Left colon (tissue), 2 donors: ENCODE data around the gene AKNA. TPM values are rescaled to one million over a fixed set of nuclear protein-coding genes. Genes with fewer than 3 reads are reported as not detected.

Source experiments
- ATAC-seq: fragments of 200-7000 bp; cut with Tn5 transposase; one replicate; pipeline ENCODE4 v1.9.1; 2020; ENCODE audit warnings: mild to moderate bottlenecking, moderate library complexity
- DNase-seq, 2 donors: peaks; one replicate each; pipeline ENCODE4 v3.0.0-alpha.2; 2020
- intact Hi-C, 2 donors: fragments of 100-400 bp; cut with DNase I in 1 of 2; cut with micrococcal nuclease in 1 of 2; formaldehyde crosslinking; loops; one replicate each; pipeline versions ENCODE4 v1.11.2 to v1.14.0; 2022; cut with DNase I, micrococcal nuclease
- long read RNA-seq: library from polyadenylated mRNA; unstranded; transcript quantifications from one replicate; pipeline ENCODE4 v2.0.0, GENCODE V29; 2021
- total RNA-seq, 2 donors: library from RNA; stranded (reverse); fragmentation: NEBNext Ultra II Directional; extraction: Animal tissue kit (Norgen Biotek cat#: 25700); gene quantifications; one replicate each; pipeline ENCODE4 v1.2.1, GENCODE V29; 2021
- donor health status: DM: no; HTN: no; CAD: no.
- donor health status: DM: yes; HTN: yes; CAD: no.

Gene AKNA, protein sequence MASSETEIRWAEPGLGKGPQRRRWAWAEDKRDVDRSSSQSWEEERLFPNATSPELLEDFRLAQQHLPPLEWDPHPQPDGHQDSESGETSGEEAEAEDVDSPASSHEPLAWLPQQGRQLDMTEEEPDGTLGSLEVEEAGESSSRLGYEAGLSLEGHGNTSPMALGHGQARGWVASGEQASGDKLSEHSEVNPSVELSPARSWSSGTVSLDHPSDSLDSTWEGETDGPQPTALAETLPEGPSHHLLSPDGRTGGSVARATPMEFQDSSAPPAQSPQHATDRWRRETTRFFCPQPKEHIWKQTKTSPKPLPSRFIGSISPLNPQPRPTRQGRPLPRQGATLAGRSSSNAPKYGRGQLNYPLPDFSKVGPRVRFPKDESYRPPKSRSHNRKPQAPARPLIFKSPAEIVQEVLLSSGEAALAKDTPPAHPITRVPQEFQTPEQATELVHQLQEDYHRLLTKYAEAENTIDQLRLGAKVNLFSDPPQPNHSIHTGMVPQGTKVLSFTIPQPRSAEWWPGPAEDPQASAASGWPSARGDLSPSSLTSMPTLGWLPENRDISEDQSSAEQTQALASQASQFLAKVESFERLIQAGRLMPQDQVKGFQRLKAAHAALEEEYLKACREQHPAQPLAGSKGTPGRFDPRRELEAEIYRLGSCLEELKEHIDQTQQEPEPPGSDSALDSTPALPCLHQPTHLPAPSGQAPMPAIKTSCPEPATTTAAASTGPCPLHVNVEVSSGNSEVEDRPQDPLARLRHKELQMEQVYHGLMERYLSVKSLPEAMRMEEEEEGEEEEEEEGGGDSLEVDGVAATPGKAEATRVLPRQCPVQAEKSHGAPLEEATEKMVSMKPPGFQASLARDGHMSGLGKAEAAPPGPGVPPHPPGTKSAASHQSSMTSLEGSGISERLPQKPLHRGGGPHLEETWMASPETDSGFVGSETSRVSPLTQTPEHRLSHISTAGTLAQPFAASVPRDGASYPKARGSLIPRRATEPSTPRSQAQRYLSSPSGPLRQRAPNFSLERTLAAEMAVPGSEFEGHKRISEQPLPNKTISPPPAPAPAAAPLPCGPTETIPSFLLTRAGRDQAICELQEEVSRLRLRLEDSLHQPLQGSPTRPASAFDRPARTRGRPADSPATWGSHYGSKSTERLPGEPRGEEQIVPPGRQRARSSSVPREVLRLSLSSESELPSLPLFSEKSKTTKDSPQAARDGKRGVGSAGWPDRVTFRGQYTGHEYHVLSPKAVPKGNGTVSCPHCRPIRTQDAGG (N-terminal part only)
- 10 to 100 TPM; 32.4 to 35.9 TPM for total RNA-seq
- long read RNA-seq, partial matches to known transcripts = 5 of 8 reads
- long read RNA-seq, other reads (novel, unspliced or antisense) = 3 of 8 reads

DNA sequence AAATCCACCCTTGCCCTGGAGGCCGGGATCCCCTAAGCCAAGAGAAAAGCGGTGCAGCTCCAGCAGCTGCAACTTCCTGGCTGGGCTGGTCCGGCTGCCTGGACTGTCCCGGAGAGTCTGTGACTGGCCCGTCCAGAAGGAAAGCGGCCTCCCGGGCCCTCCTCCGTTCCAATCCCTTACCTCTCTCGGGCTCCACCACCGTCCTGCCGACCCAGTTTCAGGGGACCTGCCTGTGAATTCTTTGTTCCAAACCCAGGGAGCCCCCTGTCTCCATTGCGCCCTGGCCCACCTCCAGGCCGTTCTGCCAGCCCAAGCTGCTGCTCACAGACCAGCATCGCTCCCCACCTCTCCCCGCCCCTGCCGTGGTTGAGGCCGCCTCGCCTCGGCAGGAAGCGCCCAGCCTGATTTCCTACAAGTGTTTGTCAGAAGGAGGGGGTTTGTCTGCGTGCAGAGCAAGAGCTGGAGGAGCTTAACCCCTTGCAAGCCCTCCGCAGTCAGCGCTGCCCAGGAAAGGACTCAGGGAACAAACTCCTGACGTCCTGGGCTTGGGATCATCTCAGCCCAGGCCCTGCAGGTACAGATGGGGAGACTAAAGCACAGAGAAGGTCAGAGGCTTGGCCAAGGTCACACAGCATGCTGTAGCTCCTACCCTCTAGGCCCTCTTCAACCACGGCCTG is at the start of gene AKNA:
Gene AKNA (minus strand): TSS at position 303 of the 677 bp plus-strand sequence. CDS start 6,649 bp downstream, outside the sequence.
- DNase-seq (peak; percentile 83 to 85), ATAC-seq (peak; percentile 26)
- intact Hi-C loops = no loop called here

- intact Hi-C loops = no loop called here
- no peak for ATAC-seq
- DNase-seq = no peak
Observed at GRCh38 chr9:114437401-114437893, 49.7 kb upstream of the AKNA start.

DNA sequence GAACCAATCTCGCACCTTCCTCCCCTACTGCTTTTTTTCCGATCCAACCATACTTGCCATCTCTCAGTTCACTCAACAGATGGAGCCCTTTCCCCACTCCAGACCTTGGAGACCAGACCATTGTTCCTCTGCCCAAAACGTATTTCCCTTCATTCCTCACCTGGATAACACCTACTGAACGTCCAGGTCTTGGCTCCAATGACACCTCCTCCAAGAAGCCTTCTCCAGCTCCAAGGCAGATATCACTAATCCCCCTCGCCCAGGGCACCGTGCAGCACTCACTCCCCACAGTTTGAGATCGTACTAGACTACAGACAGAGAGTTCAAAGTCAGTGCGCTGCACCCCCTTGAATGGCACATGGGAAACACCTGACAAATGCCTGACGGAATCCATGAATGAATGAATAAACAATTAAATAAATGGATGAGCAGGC is 47.1 kb upstream of the AKNA start:
- peak; percentile 62 for ATAC-seq
- no peak for DNase-seq
- intact Hi-C loops = no loop called here

- no peak for ATAC-seq
Observed at GRCh38 chr9:114433720-114434255, 46.0 kb upstream of the AKNA start.

GRCh38 chr9:114433086-114433485 is 45.3 kb upstream of the AKNA start:
- no peak for ATAC-seq
- intact Hi-C loops = no loop called here
- no peak for DNase-seq

More at GRCh38 chr9:114433720-114434255, 46.0 kb upstream of the AKNA start:
- DNase-seq = no peak
- intact Hi-C loops = no loop called here

DNA sequence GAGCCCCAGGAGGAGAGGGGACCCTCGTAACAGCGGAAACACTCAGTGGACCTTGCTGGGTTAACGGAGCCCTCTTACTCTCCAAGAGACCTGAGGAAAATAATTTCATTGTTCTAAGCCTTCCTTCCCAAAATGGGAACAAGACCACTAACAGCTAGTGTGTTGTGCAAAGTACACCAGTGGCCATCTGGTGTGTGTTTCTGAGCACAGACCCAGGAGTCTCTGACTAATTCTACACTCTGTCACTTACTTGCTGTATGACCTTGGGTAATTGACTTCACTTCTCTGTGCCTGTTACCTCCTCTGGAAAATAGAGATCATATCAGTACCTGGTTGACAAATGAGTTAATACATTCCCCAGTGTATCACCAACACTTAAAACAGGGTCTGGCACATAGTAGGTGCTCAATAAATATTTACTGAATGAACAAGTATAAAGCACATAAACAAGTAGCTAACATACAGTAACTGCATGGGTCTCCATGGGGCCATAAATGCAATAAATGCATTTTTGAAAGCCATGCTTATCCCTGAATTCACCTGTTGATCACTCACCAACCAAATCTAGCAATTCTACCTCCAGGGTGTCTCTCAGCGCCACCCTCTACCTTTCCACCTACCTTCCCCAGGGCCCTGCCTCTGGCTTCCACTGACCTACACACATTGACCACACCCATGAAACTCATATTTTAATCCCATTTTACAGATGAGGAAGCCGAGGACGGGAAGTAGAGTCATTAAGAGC is 44.7 kb upstream of the AKNA start:
- intact Hi-C loops = no loop called here
- DNase-seq = no peak
- no peak for ATAC-seq

DNA sequence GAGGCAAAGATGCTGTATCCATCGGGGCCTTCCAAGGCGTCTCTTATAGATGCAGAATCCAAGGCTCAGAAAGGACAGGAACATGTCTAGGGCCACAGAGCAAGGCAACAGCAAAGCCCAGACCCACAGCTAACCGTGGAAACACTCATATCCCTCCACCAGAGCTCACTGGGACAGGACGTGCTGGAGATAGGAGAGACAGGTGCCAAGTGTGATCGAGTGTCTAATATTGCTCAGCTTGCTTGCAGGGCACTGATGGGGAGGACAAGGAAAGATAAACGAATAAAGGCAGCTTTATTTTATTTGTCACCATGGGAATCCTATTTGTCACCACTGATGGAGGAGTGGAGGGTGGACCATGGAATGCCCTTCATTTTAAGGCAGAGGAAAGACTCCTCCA is 44.0 kb upstream of the AKNA start:
- intact Hi-C loops = no loop called here
- ATAC-seq = no peak
- DNase-seq = no peak

- ATAC-seq = no peak
- DNase-seq = no peak
- intact Hi-C loops = no loop called here
Observed at GRCh38 chr9:114431003-114431402, 43.2 kb upstream of the AKNA start.

DNA sequence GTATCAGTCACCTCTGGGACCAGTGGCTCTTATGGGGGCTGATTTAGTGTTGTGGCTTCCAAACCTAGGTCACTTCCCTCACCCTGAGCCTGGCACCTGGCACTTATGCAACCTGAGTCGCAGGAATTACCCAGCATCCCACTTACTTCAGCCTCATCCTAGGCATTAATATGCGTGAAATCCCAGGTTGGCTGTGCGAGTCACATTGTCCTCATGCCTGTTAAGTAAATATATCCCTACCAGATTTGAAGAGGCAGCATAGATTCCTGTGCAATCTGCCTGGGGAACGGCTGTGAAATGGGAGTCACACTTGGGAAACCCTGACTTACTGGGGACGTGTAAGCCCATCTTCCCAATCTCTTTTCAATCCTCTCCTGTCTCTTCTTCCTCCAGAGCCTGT is 42.7 kb upstream of the AKNA start:
- DNase-seq = no peak

GRCh38 chr9:114429488-114429887 is 41.7 kb upstream of the AKNA start:
- intact Hi-C loops = no loop called here
- ATAC-seq (no peak), DNase-seq (no peak)

More for the DNA sequence above, 42.7 kb upstream of the AKNA start:
- intact Hi-C loops = no loop called here
- no peak for ATAC-seq

GRCh38 chr9:114428466-114428865 is 40.7 kb upstream of the AKNA start:
- DNase-seq = no peak
- no peak for ATAC-seq
- intact Hi-C loops = no loop called here

- no peak for DNase-seq
- ATAC-seq = no peak
- intact Hi-C loops = no loop called here
Observed at GRCh38 chr9:114427644-114428043, 39.9 kb upstream of the AKNA start.

DNA sequence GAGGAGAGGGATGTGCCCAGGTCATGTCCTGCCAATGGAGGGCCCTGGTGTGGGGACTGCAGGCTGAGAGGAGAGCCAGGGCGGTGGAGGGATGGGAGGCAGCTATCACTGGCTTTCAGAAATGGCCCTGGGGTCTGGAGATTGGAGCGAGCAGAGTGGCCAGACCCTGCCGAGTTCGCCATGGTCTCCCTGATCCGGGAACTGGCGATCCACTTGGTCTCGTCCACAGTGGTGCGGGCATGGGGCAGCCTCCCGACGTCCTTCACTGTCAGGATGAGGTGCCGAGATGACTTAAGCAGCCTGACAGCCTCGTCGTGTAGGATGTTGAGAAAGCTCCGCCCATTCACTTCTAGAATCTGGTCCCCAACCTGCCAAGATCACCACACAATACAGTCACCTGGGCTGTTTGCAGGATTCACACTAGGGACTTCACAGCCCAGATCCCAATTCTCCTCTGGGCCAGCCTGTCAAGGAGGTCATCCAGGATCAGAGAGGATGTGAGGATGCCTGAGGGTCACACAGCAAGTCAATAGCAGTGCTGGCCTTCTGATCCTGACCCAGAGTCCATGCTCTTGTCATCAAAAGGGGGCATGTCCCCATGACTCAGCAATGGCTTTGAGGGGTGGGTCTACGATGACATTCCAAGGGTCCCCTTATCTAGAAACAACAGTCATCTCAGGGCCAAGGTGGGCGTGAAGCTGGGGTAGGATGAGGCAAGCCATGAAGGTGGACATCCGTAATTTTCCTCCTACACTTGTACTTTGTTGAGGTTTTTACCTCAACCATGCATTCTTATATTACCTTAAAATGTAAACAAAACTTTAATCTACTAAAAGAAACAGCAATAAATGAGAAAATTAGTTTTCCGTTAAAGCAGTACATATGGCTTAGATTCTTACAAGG is 38.5 kb upstream of the AKNA start:
- intact Hi-C loops = no loop called here
- ATAC-seq (no peak), DNase-seq (no peak)

DNA sequence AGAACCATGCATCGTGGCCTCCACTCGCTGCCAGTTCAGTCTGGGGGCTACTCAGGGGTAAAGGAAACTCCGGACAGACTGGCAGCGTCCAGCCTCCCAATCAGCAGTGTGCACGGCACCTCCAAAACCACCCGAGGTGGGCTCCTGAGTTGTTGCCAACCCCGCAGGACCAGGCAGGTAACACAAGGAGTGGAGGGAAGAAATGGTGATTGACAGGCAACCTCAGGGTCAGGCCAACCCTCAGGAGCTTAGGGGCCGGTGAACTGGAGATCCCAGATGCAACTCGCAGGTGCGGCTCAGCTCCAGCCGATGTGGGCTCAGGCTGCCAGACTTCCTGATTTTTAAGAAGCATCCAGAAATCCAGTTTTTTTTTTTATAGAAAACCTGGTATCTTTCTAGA is 37.3 kb upstream of the AKNA start:
- ATAC-seq (no peak), DNase-seq (no peak)
- intact Hi-C loops = no loop called here

GRCh38 chr9:114424126-114424525 is 36.3 kb upstream of the AKNA start:
- no peak for DNase-seq
- no peak for ATAC-seq
- intact Hi-C loops = no loop called here

GRCh38 chr9:114423181-114423580 is 35.4 kb upstream of the AKNA start:
- no peak for ATAC-seq
- intact Hi-C loops = no loop called here
- DNase-seq = no peak
